ENCODE measurements around the gene MTX1.

The MTX1 gene

GRCh38 chr1:155202198-155202597 is 6.3 kb upstream of the MTX1 start:
- Histone ChIP-seq H3K4me3 (replicated peaks; ENCODE audit: insufficient read depth, low read length) (no peak overlapping the region), H3K27ac (replicated peaks) (no peak overlapping the region), H3K27me3 (ENCODE audit: insufficient read depth, poor library complexity, severe bottlenecking) (no peaks in the 10 kb centered on the region)
- no peak for TF ChIP-seq POLR2AphosphoS5 (IDR thresholded peaks at IDR 0.05; ENCODE audit: low read depth)
- no peak for TF ChIP-seq GABPA (IDR thresholded peaks at IDR 0.05; ENCODE audit: low read depth)
- TF ChIP-seq SPI1 (IDR thresholded peaks at IDR 0.05; ENCODE audit: borderline replicate concordance, low read depth), result no peak
- TF ChIP-seq, protein P1, sequence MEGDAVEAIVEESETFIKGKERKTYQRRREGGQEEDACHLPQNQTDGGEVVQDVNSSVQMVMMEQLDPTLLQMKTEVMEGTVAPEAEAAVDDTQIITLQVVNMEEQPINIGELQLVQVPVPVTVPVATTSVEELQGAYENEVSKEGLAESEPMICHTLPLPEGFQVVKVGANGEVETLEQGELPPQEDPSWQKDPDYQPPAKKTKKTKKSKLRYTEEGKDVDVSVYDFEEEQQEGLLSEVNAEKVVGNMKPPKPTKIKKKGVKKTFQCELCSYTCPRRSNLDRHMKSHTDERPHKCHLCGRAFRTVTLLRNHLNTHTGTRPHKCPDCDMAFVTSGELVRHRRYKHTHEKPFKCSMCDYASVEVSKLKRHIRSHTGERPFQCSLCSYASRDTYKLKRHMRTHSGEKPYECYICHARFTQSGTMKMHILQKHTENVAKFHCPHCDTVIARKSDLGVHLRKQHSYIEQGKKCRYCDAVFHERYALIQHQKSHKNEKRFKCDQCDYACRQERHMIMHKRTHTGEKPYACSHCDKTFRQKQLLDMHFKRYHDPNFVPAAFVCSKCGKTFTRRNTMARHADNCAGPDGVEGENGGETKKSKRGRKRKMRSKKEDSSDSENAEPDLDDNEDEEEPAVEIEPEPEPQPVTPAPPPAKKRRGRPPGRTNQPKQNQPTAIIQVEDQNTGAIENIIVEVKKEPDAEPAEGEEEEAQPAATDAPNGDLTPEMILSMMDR (IDR thresholded peaks at IDR 0.05; ENCODE audit: insufficient read depth, low read length), result no peak
- no peak for TF ChIP-seq REST (IDR thresholded peaks at IDR 0.05; ENCODE audit: insufficient replicate concordance, low read depth)
- DNase-seq (ENCODE audit: low read depth in 1 of 2, low spot score in 1 of 2), result no peak

DNA sequence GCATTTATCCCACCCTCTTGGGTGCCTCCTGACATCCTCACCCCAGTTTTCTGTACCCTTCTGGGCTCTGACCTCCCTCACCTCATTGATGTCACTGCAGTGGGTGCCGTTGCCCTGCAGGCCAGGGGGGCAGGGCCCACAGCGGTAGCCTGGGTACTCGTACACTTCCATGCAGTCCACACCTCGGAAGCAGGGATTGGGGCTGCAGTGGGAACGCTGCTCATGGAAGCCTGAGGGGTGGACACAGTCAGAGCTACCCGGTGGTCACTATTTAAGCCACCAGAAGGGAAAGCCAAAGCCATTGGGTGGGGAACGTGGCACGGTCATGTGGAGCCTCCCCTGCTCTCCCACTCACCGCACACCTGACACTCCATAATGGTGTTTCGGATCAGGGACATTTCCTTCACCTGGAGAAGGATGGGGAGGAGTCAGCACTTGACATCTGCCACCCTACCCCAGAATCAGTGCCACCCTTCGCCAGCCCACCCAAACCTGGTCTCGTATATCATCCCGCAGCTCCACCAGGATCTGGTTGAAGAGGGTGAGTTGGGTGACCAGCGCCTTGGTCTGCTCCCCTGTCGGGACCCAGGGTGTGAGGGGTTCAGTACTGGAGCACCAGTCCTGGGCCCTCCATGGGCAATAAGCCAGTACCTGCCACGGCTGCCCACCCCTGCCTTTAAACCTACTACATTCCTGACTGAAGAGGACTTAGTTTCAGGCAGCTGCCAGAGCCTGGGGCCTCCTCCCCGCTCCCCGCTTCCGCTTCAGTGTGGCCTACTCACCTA is 5.6 kb upstream of the MTX1 start:
- no peak overlapping the region for H3K4me3 ChIP-seq (replicated peaks; ENCODE audit: insufficient read depth, low read length)
- no peak overlapping the region for H3K27ac ChIP-seq (replicated peaks)
- no peaks in the 10 kb centered on the region for H3K27me3 ChIP-seq (ENCODE audit: insufficient read depth, poor library complexity, severe bottlenecking)
- no peak for TF ChIP-seq POLR2AphosphoS5 (IDR thresholded peaks at IDR 0.05; ENCODE audit: low read depth)
- TF ChIP-seq REST (IDR thresholded peaks at IDR 0.05; ENCODE audit: insufficient replicate concordance, low read depth), result no peak
- TF ChIP-seq SPI1 (IDR thresholded peaks at IDR 0.05; ENCODE audit: borderline replicate concordance, low read depth), result no peak
- no peak for TF ChIP-seq GABPA (IDR thresholded peaks at IDR 0.05; ENCODE audit: low read depth)
- TF ChIP-seq, protein P1 (IDR thresholded peaks at IDR 0.05; ENCODE audit: insufficient read depth, low read length), result no peak
- no peak for DNase-seq (ENCODE audit: low read depth in 1 of 2, low spot score in 1 of 2)

DNA sequence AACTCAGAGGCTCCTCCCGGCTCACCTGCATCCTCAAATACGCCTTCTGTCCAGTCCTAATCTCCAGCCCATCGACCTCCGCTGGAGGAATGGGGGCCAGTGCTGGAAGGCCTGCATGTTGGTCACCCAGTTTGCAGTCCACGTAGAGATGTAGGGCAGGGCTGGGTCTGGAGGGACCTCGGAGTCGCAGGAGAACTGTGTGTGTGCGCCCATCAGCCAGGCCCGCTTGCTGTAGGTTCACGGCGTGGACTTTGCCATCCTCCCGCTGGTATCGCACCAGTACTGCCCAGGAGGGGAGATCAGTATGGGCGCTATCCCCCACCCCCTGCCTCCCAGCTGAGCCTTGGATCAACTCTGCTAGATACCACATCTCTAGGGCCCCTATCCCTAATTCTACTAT is 3.5 kb upstream of the MTX1 start:
- no peak for DNase-seq (ENCODE audit: low read depth in 1 of 2, low spot score in 1 of 2)
- no peak overlapping the region for H3K4me3 ChIP-seq (replicated peaks; ENCODE audit: insufficient read depth, low read length)
- no peak for TF ChIP-seq POLR2AphosphoS5 (IDR thresholded peaks at IDR 0.05; ENCODE audit: low read depth)
- TF ChIP-seq, protein P1 (IDR thresholded peaks at IDR 0.05; ENCODE audit: insufficient read depth, low read length), result no peak
- TF ChIP-seq SPI1 (IDR thresholded peaks at IDR 0.05; ENCODE audit: borderline replicate concordance, low read depth), result no peak
- TF ChIP-seq REST (IDR thresholded peaks at IDR 0.05; ENCODE audit: insufficient replicate concordance, low read depth), result no peak
- no peak for TF ChIP-seq GABPA (IDR thresholded peaks at IDR 0.05; ENCODE audit: low read depth)
- no peaks in the 10 kb centered on the region for H3K27me3 ChIP-seq (ENCODE audit: insufficient read depth, poor library complexity, severe bottlenecking)
- no peak overlapping the region for H3K27ac ChIP-seq (replicated peaks)

Data from HL-60 (cell line).